LNCaP clone FGC (cell line): Measurements from ENCODE around the gene NAA16.

Source experiments
- DNase-seq: peaks from one replicate; pipeline ENCODE4 v3.0.0-alpha.2; 2011; ENCODE audit warnings: low read depth
- H3K4me3 ChIP-seq: 2 replicates; pipeline ENCODE4 v1.5.1; 2011; ENCODE audit warnings: mild to moderate bottlenecking, low read depth, low read length, control low read depth
- TF ChIP-seq, protein P1 (sequence below): IDR thresholded peaks from 2 replicates; pipeline ENCODE4 v1.5.1; 2012; ENCODE audit warnings: mild to moderate bottlenecking; ENCODE audit not compliant: control insufficient read depth, insufficient read depth; ENCODE audit errors: extremely low read depth

The NAA16 gene

GRCh38 chr13:41310963-41311405 lies at the start of gene NAA16:
NAA16 (plus strand) TSS chr13:41311267; CDS start chr13:41311529, 262 bp downstream.
- TF ChIP-seq, protein P1, sequence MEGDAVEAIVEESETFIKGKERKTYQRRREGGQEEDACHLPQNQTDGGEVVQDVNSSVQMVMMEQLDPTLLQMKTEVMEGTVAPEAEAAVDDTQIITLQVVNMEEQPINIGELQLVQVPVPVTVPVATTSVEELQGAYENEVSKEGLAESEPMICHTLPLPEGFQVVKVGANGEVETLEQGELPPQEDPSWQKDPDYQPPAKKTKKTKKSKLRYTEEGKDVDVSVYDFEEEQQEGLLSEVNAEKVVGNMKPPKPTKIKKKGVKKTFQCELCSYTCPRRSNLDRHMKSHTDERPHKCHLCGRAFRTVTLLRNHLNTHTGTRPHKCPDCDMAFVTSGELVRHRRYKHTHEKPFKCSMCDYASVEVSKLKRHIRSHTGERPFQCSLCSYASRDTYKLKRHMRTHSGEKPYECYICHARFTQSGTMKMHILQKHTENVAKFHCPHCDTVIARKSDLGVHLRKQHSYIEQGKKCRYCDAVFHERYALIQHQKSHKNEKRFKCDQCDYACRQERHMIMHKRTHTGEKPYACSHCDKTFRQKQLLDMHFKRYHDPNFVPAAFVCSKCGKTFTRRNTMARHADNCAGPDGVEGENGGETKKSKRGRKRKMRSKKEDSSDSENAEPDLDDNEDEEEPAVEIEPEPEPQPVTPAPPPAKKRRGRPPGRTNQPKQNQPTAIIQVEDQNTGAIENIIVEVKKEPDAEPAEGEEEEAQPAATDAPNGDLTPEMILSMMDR, result no peak
- peak; percentile 23 for DNase-seq
- peak within 1 kb of the TSS; percentile 83 for H3K4me3 ChIP-seq

DNA sequence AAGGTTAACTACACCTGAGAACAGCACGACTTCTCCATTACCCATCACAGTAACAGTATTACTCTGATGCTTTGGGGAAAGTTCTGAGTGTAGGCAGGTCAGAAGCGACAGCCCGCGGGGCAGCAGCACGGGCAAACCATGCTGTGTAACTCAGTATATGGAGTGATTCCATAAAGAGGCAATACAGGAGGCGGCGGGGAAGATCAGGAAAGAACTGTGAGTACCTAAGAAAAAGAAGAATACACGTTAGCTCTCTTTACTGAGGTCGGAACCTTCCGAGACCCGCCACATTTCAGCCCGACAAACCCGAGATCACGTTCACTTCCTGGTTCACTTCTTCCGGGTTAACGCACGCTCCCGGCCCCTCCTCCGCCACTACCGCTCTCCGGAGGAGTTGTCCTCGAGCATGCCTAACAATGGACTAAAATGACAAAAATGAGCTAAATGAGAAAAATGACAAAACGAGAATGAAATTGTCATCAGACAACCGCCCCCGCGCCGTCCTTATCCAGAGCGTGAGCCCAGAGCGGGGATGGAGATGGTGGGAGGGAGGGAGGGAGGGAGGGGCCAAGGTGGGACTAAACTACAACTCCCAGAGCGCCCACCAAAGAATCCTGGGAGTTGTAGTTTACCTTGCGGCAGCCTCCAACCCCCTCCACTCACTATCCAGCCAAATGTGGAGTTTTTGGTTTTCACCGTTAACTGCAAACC lies 47.7 kb upstream of the NAA16 start, which contains the start of gene MTRF1:
Gene MTRF1, minus strand, starts transcription at position 316 of the 711 bp plus-strand sequence. CDS start 2,669 bp downstream, outside the sequence.
- peak within 1 kb of the TSS; percentile 88 for H3K4me3 ChIP-seq
- DNase-seq, result peak; percentile 45
- TF ChIP-seq, protein P1, result no peak

GRCh38 chr13:41267106-41267505 lies 44.0 kb upstream of the NAA16 start:
- no peak overlapping the region for H3K4me3 ChIP-seq
- no peak for DNase-seq
- TF ChIP-seq, protein P1, result no peak

DNA sequence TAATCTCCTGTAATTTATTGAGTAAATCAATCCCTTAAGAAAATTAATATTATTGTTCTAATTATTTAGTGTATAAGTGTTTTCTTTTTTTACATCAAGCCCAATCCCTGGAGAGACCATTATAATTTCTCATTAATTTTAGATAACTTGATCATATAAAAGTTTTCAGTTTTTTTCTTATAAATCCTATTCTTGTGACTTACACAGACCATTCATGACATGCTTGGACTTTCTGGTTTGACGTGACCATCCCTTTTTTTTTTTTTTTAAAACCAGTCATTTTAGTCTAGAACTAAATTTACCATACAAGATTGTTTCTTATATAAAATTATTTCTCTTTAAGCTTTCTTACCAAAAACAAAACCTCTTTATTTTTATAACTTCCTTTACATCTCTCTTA lies 42.3 kb upstream of the NAA16 start:
- no peak overlapping the region for H3K4me3 ChIP-seq
- DNase-seq, result no peak
- TF ChIP-seq, protein P1, result no peak

DNA sequence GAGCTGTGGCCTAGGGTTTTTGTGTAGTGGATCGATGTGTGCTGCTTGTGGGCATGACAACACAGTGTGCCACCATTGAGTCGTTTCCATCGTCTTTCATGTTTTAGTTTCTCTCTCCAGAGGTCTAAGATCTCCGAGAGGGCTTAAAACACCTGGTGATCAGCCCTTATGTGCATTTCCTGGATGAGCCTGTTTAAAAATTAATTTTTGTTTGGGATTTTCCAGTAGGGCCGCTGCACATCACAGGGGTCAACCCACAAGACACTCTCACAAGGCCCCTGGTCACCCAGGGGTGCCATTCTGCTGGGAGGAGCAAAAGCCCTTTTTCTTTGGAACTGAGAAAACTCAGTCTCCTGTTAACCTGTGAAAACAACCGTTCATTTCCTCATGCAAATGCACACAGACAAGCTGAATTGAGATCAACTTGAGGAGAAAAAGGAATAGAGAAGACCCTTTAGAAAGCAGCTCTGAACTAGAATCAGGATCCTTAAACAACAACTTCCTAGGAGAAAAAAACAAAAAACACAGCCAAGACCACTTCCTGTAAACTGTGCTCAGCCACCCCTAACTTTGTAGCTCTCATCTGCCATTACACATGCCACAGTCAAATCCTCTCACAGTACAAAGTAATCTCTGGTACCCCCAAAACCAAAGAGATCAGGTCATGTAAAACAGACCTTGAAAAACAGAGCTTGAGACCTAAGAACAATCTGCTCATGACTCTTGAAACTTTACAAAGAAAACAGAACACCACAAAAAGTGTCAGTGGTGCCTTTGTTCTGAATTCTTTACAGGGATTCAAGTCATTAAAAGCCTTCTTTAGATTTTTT lies 39.4 kb upstream of the NAA16 start:
- TF ChIP-seq, protein P1, result no peak
- no peak overlapping the region for H3K4me3 ChIP-seq

DNA sequence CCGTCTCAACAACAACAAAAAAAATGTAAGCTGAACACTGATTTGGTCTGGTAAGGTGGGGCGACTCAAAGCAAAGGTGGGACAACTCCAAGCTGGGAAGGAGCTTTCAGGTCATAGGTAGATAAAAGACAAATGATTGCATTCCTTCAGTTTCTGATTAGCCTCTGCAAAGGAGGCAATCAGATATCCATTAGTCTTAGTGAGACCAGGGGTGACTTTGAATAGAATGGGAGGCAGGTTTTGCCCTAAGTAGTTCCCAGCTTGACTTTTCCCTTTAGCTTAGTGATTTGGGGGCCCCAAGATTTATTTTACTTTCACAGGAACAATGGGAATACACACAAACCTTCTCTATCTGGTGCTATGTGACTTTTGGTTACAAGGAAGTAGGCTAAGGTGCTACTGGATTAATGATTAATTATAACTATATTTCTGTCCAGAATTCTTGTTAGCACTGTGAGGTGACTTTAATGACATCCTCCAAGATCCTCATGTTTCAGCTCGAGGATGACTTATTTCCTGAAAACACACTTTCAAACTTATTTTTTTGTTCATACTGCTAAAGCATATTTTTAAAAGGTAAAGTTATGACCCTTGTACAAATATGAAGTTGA lies 37.1 kb upstream of the NAA16 start:
- H3K4me3 ChIP-seq, result no peak overlapping the region
- TF ChIP-seq, protein P1, result no peak
- no peak for DNase-seq

More for the DNA sequence above, 39.4 kb upstream of the NAA16 start:
- DNase-seq, result no peak
